Vagina (tissue), 2 donors: ENCODE measurements around the gene SH2D3C. TPM values are rescaled to one million over a fixed set of nuclear protein-coding genes. Genes with fewer than 3 reads are reported as not detected.
"Not testable (repeated sequence)": the region's sequence is repeated elsewhere in the genome, so short reads cannot be mapped to it uniquely, and the experiment has no call there.

ENCODE experiments used
- DNase-seq, 2 donors: peaks; one replicate each; pipeline ENCODE4 v3.0.0-alpha.2; 2017; ENCODE audit errors: extremely low spot score in 2 of 2
- H3K27ac ChIP-seq: fragments of 200-600 bp; sonication (generic); one replicate; pipeline ENCODE4 v1.5.1; 2019
- H3K27me3 ChIP-seq: fragments of 200-600 bp; sonication (generic); one replicate; pipeline ENCODE4 v1.5.1; 2019
- H3K36me3 ChIP-seq, 2 donors: fragments of 200-600 bp; sonication (generic); one replicate each; pipeline ENCODE4 v1.5.1; 2017 to 2019
- H3K4me1 ChIP-seq: fragments of 200-600 bp; sonication (generic); one replicate; pipeline ENCODE4 v1.5.1; 2019
- H3K4me3 ChIP-seq, 2 donors: fragments of 200-600 bp; sonication (generic); 1 replicate in 1 of 2; 2 replicates in 1 of 2; pipeline ENCODE4 v1.5.1; 2016 to 2019
- H3K9me3 ChIP-seq: fragments of 200-600 bp; sonication (generic); one replicate; pipeline ENCODE4 v1.5.1; 2019
- POLR2A ChIP-seq, 2 donors: fragments of 450-650 bp; IDR thresholded peaks; one replicate each; pipeline ENCODE4 v1.6.1; 2017; ENCODE audit warnings: antibody characterized with exemption in 2 of 2, mild to moderate bottlenecking in 2 of 2, moderate library complexity in 2 of 2
- POLR2AphosphoS5 ChIP-seq, 2 donors: sonication (generic); formaldehyde crosslinking; IDR thresholded peaks; one replicate each; pipeline ENCODE4 v1.9.0; 2017; ENCODE audit warnings: antibody characterized with exemption in 2 of 2, mild to moderate bottlenecking in 2 of 2, low read depth in 1 of 2; ENCODE audit not compliant: insufficient read depth in 1 of 2
- intact Hi-C: fragments of 100-400 bp; cut with DNase I; formaldehyde crosslinking; loops from one replicate; pipeline ENCODE4 v1.15.1; 2023
- total RNA-seq: library from RNA; depleted of rRNA; stranded (reverse); fragments of >200 nt; gene quantifications from one replicate; pipeline ENCODE4 v1.2.3, GENCODE V29; 2016
- TF ChIP-seq, protein P1 (sequence below), 3 experiments: fragments of 450-650 bp in 2 of 3; fragments of 200-600 bp in 1 of 3; sonication (generic) in 1 of 3; IDR thresholded peaks; one replicate each; pipeline ENCODE4 v1.5.1; 2017 to 2019; ENCODE audit warnings: antibody characterized with exemption in 3 of 3, mild to moderate bottlenecking in 2 of 3, moderate library complexity in 2 of 3

Gene SH2D3C
- total RNA-seq, 1 donor from 2014 or later = 19.6 TPM

DNA sequence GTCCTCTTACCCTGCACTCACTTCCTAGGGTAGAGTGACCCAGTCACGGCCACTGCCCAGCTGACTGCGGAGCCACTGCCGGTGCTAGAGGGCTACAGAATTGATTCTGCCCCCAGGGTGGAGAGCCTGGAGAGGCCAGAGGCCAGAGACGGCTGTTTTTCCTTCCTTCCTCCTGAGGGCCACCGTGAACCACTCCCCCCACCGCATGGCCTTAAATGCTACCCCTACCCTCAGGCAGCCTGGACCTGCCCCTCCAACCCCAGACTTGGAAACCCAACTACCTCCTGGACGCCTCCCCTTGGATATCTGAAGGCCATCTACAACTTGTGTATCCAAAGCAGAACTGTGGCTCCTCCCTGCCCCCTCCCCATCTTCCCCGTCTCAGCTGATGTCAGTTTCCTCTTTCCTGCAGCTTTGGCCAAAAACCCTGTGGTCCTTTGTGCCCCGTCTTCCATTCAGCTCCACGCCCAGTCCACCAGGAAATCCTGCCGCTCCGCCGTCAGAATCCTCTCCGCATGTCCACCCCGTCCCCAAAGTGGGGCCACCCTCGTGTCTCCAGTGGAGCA is 16.3 kb downstream of the SH2D3C start:
- DNase-seq = no peak
- Histone ChIP-seq H3K4me1 (peaks cover 11% of the 10 kb centered on the region), H3K27ac (no peak overlapping the region), H3K9me3 (no peaks in the 10 kb centered on the region), H3K36me3 (no peaks in the 10 kb centered on the region), H3K4me3 (no peak overlapping the region), H3K27me3 (no peaks in the 10 kb centered on the region)
- intact Hi-C loops = no loop called here
- TF ChIP-seq, protein P1, sequence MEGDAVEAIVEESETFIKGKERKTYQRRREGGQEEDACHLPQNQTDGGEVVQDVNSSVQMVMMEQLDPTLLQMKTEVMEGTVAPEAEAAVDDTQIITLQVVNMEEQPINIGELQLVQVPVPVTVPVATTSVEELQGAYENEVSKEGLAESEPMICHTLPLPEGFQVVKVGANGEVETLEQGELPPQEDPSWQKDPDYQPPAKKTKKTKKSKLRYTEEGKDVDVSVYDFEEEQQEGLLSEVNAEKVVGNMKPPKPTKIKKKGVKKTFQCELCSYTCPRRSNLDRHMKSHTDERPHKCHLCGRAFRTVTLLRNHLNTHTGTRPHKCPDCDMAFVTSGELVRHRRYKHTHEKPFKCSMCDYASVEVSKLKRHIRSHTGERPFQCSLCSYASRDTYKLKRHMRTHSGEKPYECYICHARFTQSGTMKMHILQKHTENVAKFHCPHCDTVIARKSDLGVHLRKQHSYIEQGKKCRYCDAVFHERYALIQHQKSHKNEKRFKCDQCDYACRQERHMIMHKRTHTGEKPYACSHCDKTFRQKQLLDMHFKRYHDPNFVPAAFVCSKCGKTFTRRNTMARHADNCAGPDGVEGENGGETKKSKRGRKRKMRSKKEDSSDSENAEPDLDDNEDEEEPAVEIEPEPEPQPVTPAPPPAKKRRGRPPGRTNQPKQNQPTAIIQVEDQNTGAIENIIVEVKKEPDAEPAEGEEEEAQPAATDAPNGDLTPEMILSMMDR (IDR thresholded peaks at IDR 0.05) = no peak
- no peak for TF ChIP-seq POLR2A (IDR thresholded peaks at IDR 0.05)
- no peak for TF ChIP-seq POLR2AphosphoS5 (IDR thresholded peaks at IDR 0.05; ENCODE audit: insufficient read depth in 1 of 2, low read depth in 1 of 2)

DNA sequence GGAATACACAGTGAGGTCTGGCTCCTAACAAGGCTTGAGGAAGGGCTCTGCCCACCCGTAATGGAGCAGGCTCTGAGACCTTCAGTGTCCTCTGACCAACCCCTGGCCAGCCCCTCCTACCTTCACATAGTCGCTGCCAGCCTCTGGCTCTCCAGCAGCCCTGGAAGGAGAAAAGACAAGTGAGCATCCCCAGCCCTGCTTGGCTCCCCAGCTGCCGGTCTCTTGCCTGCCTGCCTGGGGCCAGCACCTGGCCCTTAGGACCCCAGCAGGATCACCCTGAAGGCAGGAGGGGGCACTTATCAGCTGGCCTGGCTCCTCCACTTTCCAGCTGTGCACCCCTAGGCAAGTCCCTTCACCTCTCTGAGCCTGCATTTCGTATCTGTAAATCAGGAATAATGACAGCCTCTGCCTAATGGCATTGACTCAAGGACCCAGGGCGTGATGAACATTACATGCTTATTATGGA is 16.9 kb downstream of the SH2D3C start:
- Histone ChIP-seq H3K4me1 (peaks cover 6% of the 10 kb centered on the region), H3K27me3 (no peaks in the 10 kb centered on the region), H3K9me3 (no peaks in the 10 kb centered on the region), H3K36me3 (no peaks in the 10 kb centered on the region), H3K4me3 (no peak overlapping the region), H3K27ac (no peak overlapping the region)
- DNase-seq = no peak
- intact Hi-C loops = no loop called here
- TF ChIP-seq, protein P1 (IDR thresholded peaks at IDR 0.05) = no peak
- TF ChIP-seq POLR2AphosphoS5 (IDR thresholded peaks at IDR 0.05; ENCODE audit: insufficient read depth in 1 of 2, low read depth in 1 of 2) (no peak), POLR2A (IDR thresholded peaks at IDR 0.05) (no peak)

GRCh38 chr9:127761061-127761460 is 17.4 kb downstream of the SH2D3C start:
- no peak for DNase-seq
- intact Hi-C loops = no loop called here
- H3K27ac ChIP-seq = no peak overlapping the region
- H3K4me1 ChIP-seq = peaks cover 6% of the 10 kb centered on the region
- no peak overlapping the region for H3K4me3 ChIP-seq
- TF ChIP-seq POLR2AphosphoS5 (IDR thresholded peaks at IDR 0.05; ENCODE audit: insufficient read depth in 1 of 2, low read depth in 1 of 2) (no peak), POLR2A (IDR thresholded peaks at IDR 0.05) (no peak)
- TF ChIP-seq, protein P1 (IDR thresholded peaks at IDR 0.05) = no peak
- no peaks in the 10 kb centered on the region for H3K36me3 ChIP-seq
- no peaks in the 10 kb centered on the region for H3K27me3 ChIP-seq
- no peaks in the 10 kb centered on the region for H3K9me3 ChIP-seq

DNA sequence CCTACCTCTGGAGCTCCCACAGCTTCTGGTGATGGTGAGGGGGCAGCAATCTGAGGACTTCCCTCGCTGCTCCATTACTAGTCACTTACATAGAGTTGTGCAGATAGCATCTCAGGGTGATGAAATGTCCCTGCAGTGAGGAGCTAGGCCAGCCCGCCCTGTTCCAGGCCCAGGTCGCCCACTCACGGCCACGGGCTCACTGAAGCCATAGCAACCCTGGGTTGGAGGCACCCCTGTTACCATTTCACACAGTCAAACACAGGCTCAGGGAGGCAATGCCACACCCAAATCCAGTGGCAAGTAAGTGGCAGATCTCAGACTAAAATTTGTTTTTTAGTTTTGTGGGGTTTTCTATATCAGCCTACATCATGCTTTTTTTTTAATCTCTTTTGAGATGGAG is 19.6 kb downstream of the SH2D3C start:
- H3K27ac ChIP-seq = no peak overlapping the region
- no peaks in the 10 kb centered on the region for H3K36me3 ChIP-seq
- no peak overlapping the region for H3K4me3 ChIP-seq
- intact Hi-C loops = no loop called here
- no peak for DNase-seq
- H3K9me3 ChIP-seq = no peaks in the 10 kb centered on the region
- peaks cover 5% of the 10 kb centered on the region for H3K27me3 ChIP-seq
- peaks cover 20% of the 10 kb centered on the region for H3K4me1 ChIP-seq
- TF ChIP-seq, protein P1 (IDR thresholded peaks at IDR 0.05) = no peak
- TF ChIP-seq POLR2A (IDR thresholded peaks at IDR 0.05) (no peak), POLR2AphosphoS5 (IDR thresholded peaks at IDR 0.05; ENCODE audit: insufficient read depth in 1 of 2, low read depth in 1 of 2) (no peak)

GRCh38 chr9:127756776-127757175 is 21.7 kb downstream of the SH2D3C start:
- intact Hi-C loops, H3K4me3 ChIP-seq, H3K9me3 ChIP-seq, DNase-seq, H3K36me3 ChIP-seq, H3K27me3 ChIP-seq, H3K27ac ChIP-seq: not testable (repeated sequence)
- H3K4me1 ChIP-seq = peaks cover 15% of the 10 kb centered on the region
